Activated CD8-positive, alpha-beta T cell treated with anti-CD3 and anti-CD28 coated beads, Interleukin-2, amount 10 ng/mL, durations not matched to agents 7 days and 5 days (primary cell): Measurements from ENCODE around the gene C1QL2. TPM values are rescaled to one million over a fixed set of nuclear protein-coding genes. Genes with fewer than 3 reads are reported as not detected.

ENCODE experiments used
- ATAC-seq: fragments of 150-1000 bp; cut with Tn5 transposase; one replicate; pipeline ENCODE4 v1.10.0; 2021; ENCODE audit warnings: moderate library complexity
- CTCF ChIA-PET: fragments of 350-600 bp; sonication (Branson Sonifier 250); formaldehyde crosslinking; loops from one replicate; lab custom pipeline; 2021; ENCODE audit warnings: antibody characterized with exemption; lab: Charles Lee
- POLR2A ChIA-PET: fragments of 350-600 bp; sonication (Branson Sonifier 250); formaldehyde crosslinking; loops from one replicate; lab custom pipeline; 2021; ENCODE audit warnings: antibody characterized with exemption; lab: Charles Lee
- DNase-seq: peaks from one replicate; pipeline ENCODE4 v3.0.0-alpha.2; 2020
- H3K27ac Mint-ChIP-seq: one replicate; pipeline ENCODE4 v1.8.0; 2021; ENCODE audit warnings: mild to moderate bottlenecking, mixed read lengths
- H3K27me3 Mint-ChIP-seq: one replicate; pipeline ENCODE4 v1.8.0; 2021; ENCODE audit warnings: low read depth, mixed read lengths
- H3K36me3 Mint-ChIP-seq: one replicate; pipeline ENCODE4 v1.8.0; 2021; ENCODE audit warnings: low read depth, mixed read lengths
- H3K4me1 Mint-ChIP-seq: one replicate; pipeline ENCODE4 v1.8.0; 2021; ENCODE audit warnings: low read depth, mixed read lengths
- H3K4me3 Mint-ChIP-seq: one replicate; pipeline ENCODE4 v1.8.0; 2021; ENCODE audit warnings: mild to moderate bottlenecking, mixed read lengths
- H3K9me3 Mint-ChIP-seq: one replicate; pipeline ENCODE4 v1.8.0; 2022; ENCODE audit warnings: mixed read lengths; ENCODE audit not compliant: insufficient read depth
- total RNA-seq, 2 experiments: library from RNA; stranded (reverse); gene quantifications; one replicate each; pipeline ENCODE4 v1.2.3, GENCODE V29; 2021

C1QL2 gene
- not detected for total RNA-seq

DNA sequence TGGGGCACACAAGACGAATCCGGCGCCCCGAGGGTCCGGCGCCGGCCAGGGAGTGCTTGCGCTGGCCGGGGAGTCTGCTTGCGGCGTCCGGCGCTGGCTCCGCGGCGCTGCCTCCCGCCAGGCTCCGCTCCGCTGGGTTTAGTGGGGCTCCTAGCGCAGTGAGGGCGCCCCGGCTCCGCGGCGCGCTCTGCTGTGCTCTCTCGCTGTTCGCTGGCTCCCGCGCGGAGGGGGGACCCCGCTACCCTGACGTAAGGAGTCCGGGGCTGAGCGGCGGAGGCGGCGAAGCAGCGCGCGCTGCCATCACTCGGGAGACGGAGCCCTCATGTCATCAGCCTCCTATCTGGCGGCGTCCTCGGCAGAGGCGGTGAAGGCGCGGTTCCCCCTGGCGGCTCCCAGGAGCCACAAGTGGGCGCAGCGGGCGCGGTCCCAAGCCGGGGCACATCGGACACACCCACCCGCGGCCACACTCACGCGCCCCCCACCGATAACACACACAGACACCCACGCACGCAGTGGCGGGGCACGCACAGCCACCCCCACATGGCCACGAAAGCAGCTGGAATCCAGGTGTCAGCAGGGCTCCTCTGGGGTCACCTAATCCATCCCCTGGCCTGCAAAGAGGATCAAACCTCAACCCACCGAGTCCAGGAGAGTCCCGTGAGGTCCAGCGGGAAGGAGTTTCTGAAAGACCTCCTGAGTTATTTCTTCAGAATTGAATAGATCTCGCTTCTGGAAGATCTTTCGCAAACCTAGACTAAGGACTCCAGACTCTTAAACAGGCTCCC, at the start of gene C1QL2:
TSS of gene C1QL2 (minus strand) at position 189 of the 785 bp plus-strand sequence. CDS start 482 bp downstream, outside the sequence.
- POLR2A ChIA-PET: no interaction called here
- H3K27me3 Mint-ChIP-seq: peaks cover 71% of the 10 kb centered on the region
- H3K4me1 Mint-ChIP-seq: no peaks in the 10 kb centered on the region
- no peak within 1 kb of the TSS for H3K4me3 Mint-ChIP-seq
- CTCF ChIA-PET: no interaction called here
- H3K36me3 Mint-ChIP-seq: no peaks in the 10 kb centered on the region
- ATAC-seq (no peak), DNase-seq (no peak)
- H3K9me3 Mint-ChIP-seq: no peaks in the 10 kb centered on the region
- no peak within 1 kb of the TSS for H3K27ac Mint-ChIP-seq

- no peak overlapping the region for H3K27ac Mint-ChIP-seq
- CTCF ChIA-PET: no interaction called here
- H3K4me3 Mint-ChIP-seq: no peak overlapping the region
- DNase-seq: no peak
- no peak for ATAC-seq
- H3K9me3 Mint-ChIP-seq: no peaks in the 10 kb centered on the region
- H3K36me3 Mint-ChIP-seq: no peaks in the 10 kb centered on the region
- H3K27me3 Mint-ChIP-seq: peaks cover 3% of the 10 kb centered on the region
- H3K4me1 Mint-ChIP-seq: no peaks in the 10 kb centered on the region
- POLR2A ChIA-PET: no interaction called here
Observed at GRCh38 chr2:119207447-119207846, 48.9 kb upstream of the C1QL2 start.

- no peaks in the 10 kb centered on the region for H3K9me3 Mint-ChIP-seq
- no peak for DNase-seq
- ChIA-PET POLR2A (no interaction called here), CTCF (no interaction called here)
- H3K36me3 Mint-ChIP-seq: no peaks in the 10 kb centered on the region
- H3K4me3 Mint-ChIP-seq: no peak overlapping the region
- H3K4me1 Mint-ChIP-seq: no peaks in the 10 kb centered on the region
- no peak for ATAC-seq
- H3K27me3 Mint-ChIP-seq: peaks cover 3% of the 10 kb centered on the region
- H3K27ac Mint-ChIP-seq: no peak overlapping the region
Observed at GRCh38 chr2:119206201-119206600, 47.6 kb upstream of the C1QL2 start.

DNA sequence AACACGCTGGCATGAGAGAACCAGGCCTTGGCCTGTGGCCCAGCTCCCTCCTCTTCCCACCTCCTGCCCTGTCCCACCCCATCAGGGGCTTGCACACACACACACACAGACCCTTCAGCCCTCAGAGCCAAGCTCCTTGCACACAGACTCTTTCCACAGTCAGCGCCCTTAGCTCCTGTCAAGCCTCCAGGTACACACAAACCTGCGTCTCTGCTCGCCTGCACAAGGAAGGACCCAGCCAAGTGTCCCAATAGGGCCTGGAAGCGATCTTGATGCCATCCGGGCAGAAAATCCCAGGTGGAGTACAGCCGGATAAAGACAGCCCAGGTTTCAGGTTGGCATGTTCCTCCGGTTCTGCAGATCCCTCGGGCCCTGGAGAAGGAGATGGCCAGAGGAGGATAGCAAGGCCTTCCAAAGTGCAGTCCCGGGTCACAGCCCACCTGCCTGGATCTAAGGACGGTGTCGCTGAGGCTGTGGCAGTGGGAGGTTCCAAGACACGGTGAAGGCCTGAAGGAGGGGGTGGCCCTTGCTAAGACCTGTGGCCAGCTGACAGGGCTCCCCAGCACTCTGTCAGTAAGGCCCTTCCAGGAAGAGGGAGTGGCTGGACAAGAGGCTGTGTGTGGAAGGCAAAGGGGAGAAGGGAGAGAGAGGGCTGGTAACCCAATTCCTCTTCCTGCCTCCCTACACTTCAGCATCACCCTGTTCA, 46.6 kb upstream of the C1QL2 start:
- ATAC-seq (no peak), DNase-seq (no peak)
- Mint-ChIP-seq H3K4me3 (no peak overlapping the region), H3K27ac (no peak overlapping the region), H3K27me3 (no peaks in the 10 kb centered on the region), H3K36me3 (no peaks in the 10 kb centered on the region), H3K9me3 (no peaks in the 10 kb centered on the region), H3K4me1 (no peaks in the 10 kb centered on the region)
- ChIA-PET POLR2A (no interaction called here), CTCF (no interaction called here)

DNA sequence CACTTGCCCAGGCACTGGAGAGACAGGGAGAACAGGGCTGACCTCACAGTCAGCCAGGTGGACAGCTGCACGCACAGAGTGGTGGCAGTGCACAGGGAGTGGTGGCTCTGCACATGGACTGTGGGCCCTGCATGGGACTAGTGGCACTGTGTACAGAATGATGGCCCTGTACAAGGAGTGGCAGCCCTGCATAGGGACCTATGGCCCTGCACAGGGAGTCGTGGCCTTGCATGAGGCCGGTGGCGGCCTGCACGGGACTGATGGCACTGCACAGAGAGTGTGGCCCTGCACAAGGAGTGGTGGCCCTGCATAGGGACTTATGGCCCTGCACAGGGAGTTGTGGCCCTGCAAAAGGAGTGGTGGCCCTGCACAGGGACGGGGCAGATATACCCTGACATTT, 46.0 kb upstream of the C1QL2 start:
- Mint-ChIP-seq H3K4me3 (no peak overlapping the region), H3K27ac (no peak overlapping the region), H3K36me3 (no peaks in the 10 kb centered on the region), H3K27me3 (no peaks in the 10 kb centered on the region), H3K4me1 (no peaks in the 10 kb centered on the region), H3K9me3 (no peaks in the 10 kb centered on the region)
- DNase-seq (no peak), ATAC-seq (no peak)
- ChIA-PET POLR2A (no interaction called here), CTCF (no interaction called here)

GRCh38 chr2:119202610-119203310, 44.2 kb upstream of the C1QL2 start:
- H3K27me3 Mint-ChIP-seq: peaks cover 8% of the 10 kb centered on the region
- H3K9me3 Mint-ChIP-seq: no peaks in the 10 kb centered on the region
- ChIA-PET POLR2A (interaction anchor here (0.9 kb wide), 1 partner anchor 9 kb away, joined by 3 read pairs; no protein-coding TSS in a partner anchor), CTCF (no interaction called here)
- no peak for DNase-seq
- H3K27ac Mint-ChIP-seq: no peak overlapping the region
- no peaks in the 10 kb centered on the region for H3K36me3 Mint-ChIP-seq
- no peak overlapping the region for H3K4me3 Mint-ChIP-seq
- no peaks in the 10 kb centered on the region for H3K4me1 Mint-ChIP-seq
- ATAC-seq: no peak

DNA sequence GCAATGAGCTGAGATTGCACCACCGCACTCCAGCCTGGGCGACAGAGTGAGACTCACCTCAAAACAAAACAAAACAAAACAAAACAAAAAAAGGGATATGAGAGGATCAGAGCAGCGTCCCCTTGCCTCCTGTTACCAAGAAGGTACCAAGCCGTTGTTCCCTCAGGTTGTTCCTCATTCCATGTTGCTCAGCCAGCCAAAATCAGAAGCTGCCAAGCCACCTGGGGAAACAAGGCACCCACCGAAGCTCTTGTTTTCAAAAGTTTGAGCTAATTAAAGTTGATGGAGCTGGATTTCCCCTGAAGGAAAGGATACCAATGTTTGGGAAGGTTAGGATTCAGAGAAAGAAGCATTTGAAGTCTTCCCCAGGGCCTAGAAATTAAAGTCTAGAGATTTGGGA, 43.3 kb upstream of the C1QL2 start:
- ChIA-PET POLR2A (no interaction called here), CTCF (no interaction called here)
- no peak for DNase-seq
- no peaks in the 10 kb centered on the region for H3K9me3 Mint-ChIP-seq
- peaks cover 8% of the 10 kb centered on the region for H3K27me3 Mint-ChIP-seq
- no peaks in the 10 kb centered on the region for H3K4me1 Mint-ChIP-seq
- H3K4me3 Mint-ChIP-seq: no peak overlapping the region
- no peak for ATAC-seq
- H3K27ac Mint-ChIP-seq: no peak overlapping the region
- H3K36me3 Mint-ChIP-seq: no peaks in the 10 kb centered on the region

- Mint-ChIP-seq H3K27ac (no peak overlapping the region), H3K9me3 (no peaks in the 10 kb centered on the region), H3K4me3 (no peak overlapping the region), H3K36me3 (no peaks in the 10 kb centered on the region), H3K4me1 (no peaks in the 10 kb centered on the region), H3K27me3 (peaks cover 8% of the 10 kb centered on the region)
- ChIA-PET POLR2A (no interaction called here), CTCF (no interaction called here)
- ATAC-seq (no peak), DNase-seq (no peak)
Observed at GRCh38 chr2:119198240-119198840, 39.8 kb upstream of the C1QL2 start.

GRCh38 chr2:119197529-119198239, 39.1 kb upstream of the C1QL2 start:
- ChIA-PET POLR2A (no interaction called here), CTCF (no interaction called here)
- H3K27ac Mint-ChIP-seq: no peak overlapping the region
- ATAC-seq (no peak), DNase-seq (no peak)
- H3K36me3 Mint-ChIP-seq: no peaks in the 10 kb centered on the region
- no peak overlapping the region for H3K4me3 Mint-ChIP-seq
- no peaks in the 10 kb centered on the region for H3K4me1 Mint-ChIP-seq
- H3K9me3 Mint-ChIP-seq: no peaks in the 10 kb centered on the region
- peaks cover 8% of the 10 kb centered on the region for H3K27me3 Mint-ChIP-seq

- no peak for DNase-seq
- ATAC-seq: no peak
- H3K27me3 Mint-ChIP-seq: peaks cover 8% of the 10 kb centered on the region
- ChIA-PET CTCF (no interaction called here), POLR2A (no interaction called here)
- H3K9me3 Mint-ChIP-seq: no peaks in the 10 kb centered on the region
- H3K27ac Mint-ChIP-seq: no peak overlapping the region
- no peaks in the 10 kb centered on the region for H3K4me1 Mint-ChIP-seq
- no peaks in the 10 kb centered on the region for H3K36me3 Mint-ChIP-seq
- H3K4me3 Mint-ChIP-seq: no peak overlapping the region
Observed at GRCh38 chr2:119197126-119197405, 38.5 kb upstream of the C1QL2 start.

GRCh38 chr2:119196301-119197125, 38.0 kb upstream of the C1QL2 start:
- ChIA-PET POLR2A (no interaction called here), CTCF (no interaction called here)
- H3K4me3 Mint-ChIP-seq: no peak overlapping the region
- DNase-seq (no peak), ATAC-seq (no peak)
- H3K9me3 Mint-ChIP-seq: no peaks in the 10 kb centered on the region
- H3K27me3 Mint-ChIP-seq: peaks cover 8% of the 10 kb centered on the region
- H3K27ac Mint-ChIP-seq: no peak overlapping the region
- H3K36me3 Mint-ChIP-seq: no peaks in the 10 kb centered on the region
- no peaks in the 10 kb centered on the region for H3K4me1 Mint-ChIP-seq
